ENCODE results near the gene C22orf15. TPM values are rescaled to one million over a fixed set of nuclear protein-coding genes. Genes with fewer than 3 reads are reported as not detected.
A peak's percentile ranks its signal among the peaks of the same experiment; 100 is the strongest.

Gene C22orf15
- total RNA-seq, 6 experiments from 2014 or later: not detected

DNA sequence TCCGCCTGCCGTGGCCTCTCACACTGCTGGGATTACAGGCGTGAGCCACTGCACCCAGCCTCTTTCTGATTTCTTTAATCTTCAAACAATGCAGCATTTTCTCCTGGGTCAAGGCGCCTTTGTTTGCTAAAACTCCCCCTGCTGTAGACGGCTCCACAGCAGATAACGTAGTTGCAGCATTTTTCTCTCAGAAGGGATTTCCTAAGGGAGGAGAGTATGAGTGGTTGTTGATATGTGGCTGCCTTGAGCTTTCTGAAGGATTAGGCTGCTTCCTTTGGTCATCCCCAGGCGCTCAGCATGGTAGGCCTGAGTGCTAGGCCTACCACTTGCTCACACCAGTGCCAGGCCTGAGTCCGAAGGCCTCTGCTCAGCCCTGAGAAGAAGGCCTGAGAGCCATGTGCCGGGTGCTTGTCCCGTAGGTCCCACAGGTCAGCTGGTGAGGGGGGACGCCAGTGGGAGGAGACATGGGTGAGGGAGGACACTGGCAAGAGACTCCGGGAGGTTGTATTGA lies 42.0 kb downstream of the C22orf15 start:
- 65% methylated on average over 11 of the region's 12 CpGs for whole genome bisulfite sequencing (ENCODE audit: insufficient coverage, low coverage, low lambda C conversion rate, missing lambda C conversion rate)
- Histone ChIP-seq H3K27me3 (no peaks in the 10 kb centered on the region), H3K4me3 (no peak overlapping the region), H3K4me1 (peaks cover 0 to 17% (median 0%) of the 10 kb centered on the region in 4 donors), H3K36me3 (peaks cover 0 to 32% (median 22%) of the 10 kb centered on the region in 4 donors), H3K27ac (peak overlapping the region in 1 of 3 donors; percentile 43), H3K9me3 (no peaks in the 10 kb centered on the region)
- ATAC-seq (peak; percentile 24 to 76 (median 40)), DNase-seq (peak in 2 of 3 donors; percentile 77 to 82)
- intact Hi-C loops (cut with DNase I): no loop called here
- TF ChIP-seq, protein P1, sequence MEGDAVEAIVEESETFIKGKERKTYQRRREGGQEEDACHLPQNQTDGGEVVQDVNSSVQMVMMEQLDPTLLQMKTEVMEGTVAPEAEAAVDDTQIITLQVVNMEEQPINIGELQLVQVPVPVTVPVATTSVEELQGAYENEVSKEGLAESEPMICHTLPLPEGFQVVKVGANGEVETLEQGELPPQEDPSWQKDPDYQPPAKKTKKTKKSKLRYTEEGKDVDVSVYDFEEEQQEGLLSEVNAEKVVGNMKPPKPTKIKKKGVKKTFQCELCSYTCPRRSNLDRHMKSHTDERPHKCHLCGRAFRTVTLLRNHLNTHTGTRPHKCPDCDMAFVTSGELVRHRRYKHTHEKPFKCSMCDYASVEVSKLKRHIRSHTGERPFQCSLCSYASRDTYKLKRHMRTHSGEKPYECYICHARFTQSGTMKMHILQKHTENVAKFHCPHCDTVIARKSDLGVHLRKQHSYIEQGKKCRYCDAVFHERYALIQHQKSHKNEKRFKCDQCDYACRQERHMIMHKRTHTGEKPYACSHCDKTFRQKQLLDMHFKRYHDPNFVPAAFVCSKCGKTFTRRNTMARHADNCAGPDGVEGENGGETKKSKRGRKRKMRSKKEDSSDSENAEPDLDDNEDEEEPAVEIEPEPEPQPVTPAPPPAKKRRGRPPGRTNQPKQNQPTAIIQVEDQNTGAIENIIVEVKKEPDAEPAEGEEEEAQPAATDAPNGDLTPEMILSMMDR (IDR thresholded peaks at IDR 0.05): no peak
- no peak for TF ChIP-seq POLR2A (IDR thresholded peaks at IDR 0.05)

DNA sequence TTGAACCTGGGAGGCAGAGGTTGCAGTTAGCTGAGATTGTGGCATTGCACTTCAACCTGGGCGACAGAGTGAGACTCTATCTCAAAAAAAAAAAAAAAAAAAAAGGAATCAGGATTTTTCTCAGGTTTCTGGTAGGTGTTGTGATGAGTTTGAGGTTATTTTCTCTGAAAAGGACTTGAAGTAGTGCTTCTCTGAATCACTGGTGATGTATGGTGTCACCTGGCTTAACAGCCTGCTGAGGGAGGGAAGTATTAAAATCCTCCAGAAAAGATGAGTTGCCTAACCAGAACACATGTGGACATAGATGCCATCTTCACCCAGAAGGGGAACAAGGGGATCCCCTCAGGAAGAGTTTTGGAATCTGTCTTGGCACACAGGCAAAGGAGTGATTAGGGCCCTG lies 44.0 kb downstream of the C22orf15 start:
- intact Hi-C loops (cut with DNase I): no loop called here
- Histone ChIP-seq H3K36me3 (peaks cover 0 to 25% (median 16%) of the 10 kb centered on the region in 4 donors), H3K4me3 (no peak overlapping the region), H3K27me3 (no peaks in the 10 kb centered on the region), H3K4me1 (peaks cover 0 to 17% (median 0%) of the 10 kb centered on the region in 4 donors), H3K27ac (no peak overlapping the region), H3K9me3 (no peaks in the 10 kb centered on the region)
- WGBS (ENCODE audit: insufficient coverage, low coverage, low lambda C conversion rate, missing lambda C conversion rate): 80% methylated on average over 1 of the region's 1 CpG
- ATAC-seq: no peak
- no peak for TF ChIP-seq POLR2A (IDR thresholded peaks at IDR 0.05)
- DNase-seq: no peak

DNA sequence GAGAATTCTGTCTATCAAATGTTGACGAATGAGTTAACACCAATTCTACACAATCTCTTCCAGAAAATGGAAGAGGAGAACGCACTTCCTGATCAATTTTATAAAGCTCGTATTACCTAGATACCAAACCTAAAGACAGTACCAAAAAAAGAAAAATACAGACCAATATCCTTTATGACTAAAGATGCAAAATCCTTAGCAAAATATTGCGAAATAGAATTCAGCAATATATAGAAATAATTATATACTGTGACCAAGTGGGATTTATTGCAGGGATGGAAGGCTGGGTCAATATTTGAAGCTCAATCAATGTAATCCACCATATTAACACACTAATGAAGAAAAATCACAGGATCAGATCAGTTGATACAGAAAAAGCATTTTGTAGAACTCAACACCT lies 49.6 kb downstream of the C22orf15 start:
- H3K27ac ChIP-seq: no peak overlapping the region
- intact Hi-C loops (cut with DNase I): no loop called here
- no peak for TF ChIP-seq POLR2A (IDR thresholded peaks at IDR 0.05)
- TF ChIP-seq, protein P1 (IDR thresholded peaks at IDR 0.05): no peak
- H3K4me1 ChIP-seq: no peaks in the 10 kb centered on the region
- no peak overlapping the region for H3K4me3 ChIP-seq
- no peaks in the 10 kb centered on the region for H3K9me3 ChIP-seq
- 98% methylated on average over 4 of the region's 4 CpGs for WGBS (ENCODE audit: insufficient coverage, low coverage, low lambda C conversion rate, missing lambda C conversion rate)
- H3K27me3 ChIP-seq: no peaks in the 10 kb centered on the region
- no peak for ATAC-seq
- H3K36me3 ChIP-seq: peaks cover 0 to 15% (median 8%) of the 10 kb centered on the region in 4 donors
- DNase-seq: no peak

Other genes with a start within 250 kb of the C22orf15 start
- gene IGLL1, start 182.7 kb upstream of the C22orf15 start, total RNA-seq: not detected
- under 1 TPM in 2 of 6 experiments, not detected in 4; 0.27 to 0.47 TPM for gene DRICH1, start 130.7 kb upstream of the C22orf15 start, total RNA-seq
- not detected for gene RGL4, start 72.0 kb upstream of the C22orf15 start, total RNA-seq
- 1 to 10 TPM in 2 of 6 experiments, under 1 TPM in 4; 0.51 to 1.2 (median 0.85) TPM for gene ZNF70, start 11.9 kb upstream of the C22orf15 start, total RNA-seq
- 1 to 10 TPM in 2 of 6 experiments, under 1 TPM in 3, not detected in 1; 0.59 to 3.9 (median 0.70) TPM for gene VPREB3, start 8.6 kb upstream of the C22orf15 start, total RNA-seq
- 100 to 1,000 TPM; 133 to 416 (median 252) TPM for gene CHCHD10, start 5.0 kb downstream of the C22orf15 start, total RNA-seq
- 1 to 10 TPM in 2 of 6 experiments, under 1 TPM in 4; 0.59 to 1.3 (median 0.90) TPM for gene MMP11, start 9.9 kb downstream of the C22orf15 start, total RNA-seq
- 10 to 100 TPM; 19.9 to 70.2 (median 25.3) TPM for gene SMARCB1, start 24.0 kb downstream of the C22orf15 start, total RNA-seq
- gene DERL3, start 76.0 kb downstream of the C22orf15 start, total RNA-seq: 1 to 10 TPM; 1.1 to 7.1 (median 4.1) TPM
- gene SLC2A11, start 94.9 kb downstream of the C22orf15 start, total RNA-seq: 1 to 10 TPM; 2.9 to 7.1 (median 5.0) TPM
- gene MIF, start 131.4 kb downstream of the C22orf15 start, total RNA-seq: 100 to 1,000 TPM in 5 of 6 experiments, 10 to 100 TPM in 1; 79.4 to 561 (median 307) TPM
- 10 to 100 TPM in 2 of 6 experiments, 1 to 10 TPM in 2, under 1 TPM in 1, not detected in 1; 0.50 to 23.7 (median 3.4) TPM for gene GSTT2B, start 198.2 kb downstream of the C22orf15 start, total RNA-seq
- gene DDTL, start 203.9 kb downstream of the C22orf15 start, total RNA-seq: 1 to 10 TPM in 2 of 6 experiments, not detected in 4; 3.5 to 7.1 TPM
- 100 to 1,000 TPM; 198 to 587 (median 295) TPM for gene DDT, start 211.5 kb downstream of the C22orf15 start, total RNA-seq
- under 1 TPM in 1 of 6 experiments, not detected in 5; 0.76 TPM for gene GSTT2, start 217.1 kb downstream of the C22orf15 start, total RNA-seq
- not detected for gene GSTT4, start 242.5 kb downstream of the C22orf15 start, total RNA-seq
- gene CABIN1, start 248.3 kb downstream of the C22orf15 start, total RNA-seq: 10 to 100 TPM; 17.1 to 22.8 (median 19.2) TPM